Prostate gland (tissue), 2 donors: ENCODE data around the gene EPOP.

Experiments used
- POLR2A ChIP-seq: fragments of 450-650 bp; IDR thresholded peaks from one replicate; pipeline ENCODE4 v1.6.1; 2016; ENCODE audit warnings: antibody characterized with exemption, mild to moderate bottlenecking
- POLR2AphosphoS5 ChIP-seq: sonication (generic); formaldehyde crosslinking; IDR thresholded peaks from one replicate; pipeline ENCODE4 v1.6.1; 2017; ENCODE audit warnings: antibody characterized with exemption
- TF ChIP-seq, protein P1 (sequence below), 4 experiments: fragments of 200-600 bp in 2 of 4; fragments of 450-650 bp in 2 of 4; sonication (generic) in 2 of 4; IDR thresholded peaks; 1 replicate in 3 of 4; 2 replicates in 1 of 4; pipeline ENCODE4 v1.5.1; 2016 to 2019; ENCODE audit warnings: antibody characterized with exemption in 4 of 4, mild to moderate bottlenecking in 2 of 4, moderate library complexity in 2 of 4

- TF ChIP-seq, protein P1, sequence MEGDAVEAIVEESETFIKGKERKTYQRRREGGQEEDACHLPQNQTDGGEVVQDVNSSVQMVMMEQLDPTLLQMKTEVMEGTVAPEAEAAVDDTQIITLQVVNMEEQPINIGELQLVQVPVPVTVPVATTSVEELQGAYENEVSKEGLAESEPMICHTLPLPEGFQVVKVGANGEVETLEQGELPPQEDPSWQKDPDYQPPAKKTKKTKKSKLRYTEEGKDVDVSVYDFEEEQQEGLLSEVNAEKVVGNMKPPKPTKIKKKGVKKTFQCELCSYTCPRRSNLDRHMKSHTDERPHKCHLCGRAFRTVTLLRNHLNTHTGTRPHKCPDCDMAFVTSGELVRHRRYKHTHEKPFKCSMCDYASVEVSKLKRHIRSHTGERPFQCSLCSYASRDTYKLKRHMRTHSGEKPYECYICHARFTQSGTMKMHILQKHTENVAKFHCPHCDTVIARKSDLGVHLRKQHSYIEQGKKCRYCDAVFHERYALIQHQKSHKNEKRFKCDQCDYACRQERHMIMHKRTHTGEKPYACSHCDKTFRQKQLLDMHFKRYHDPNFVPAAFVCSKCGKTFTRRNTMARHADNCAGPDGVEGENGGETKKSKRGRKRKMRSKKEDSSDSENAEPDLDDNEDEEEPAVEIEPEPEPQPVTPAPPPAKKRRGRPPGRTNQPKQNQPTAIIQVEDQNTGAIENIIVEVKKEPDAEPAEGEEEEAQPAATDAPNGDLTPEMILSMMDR (IDR thresholded peaks at IDR 0.05) = no peak
- TF ChIP-seq POLR2AphosphoS5 (no peak), POLR2A (no peak)
Measured at GRCh38 chr17:38660097-38661025, 14.4 kb downstream of the EPOP start.
